K562 (cell line): ENCODE data around the gene C11orf54. TPM values are rescaled to one million over a fixed set of nuclear protein-coding genes. Genes with fewer than 3 reads are reported as not detected.

ENCODE experiments used
- ATAC-seq: fragments of 200-7000 bp; cut with Tn5 transposase; 3 replicates; pipeline ENCODE4 v1.9.1; 2020; ENCODE audit warnings: moderate library complexity
- BruUV-seq: library from RNA; stranded (reverse); fragments of 400-500 nt; replicated peaks from 2 replicates; lab custom pipeline; 2021; lab: Mats Ljungman, UMichigan
- CTCF ChIA-PET: fragments of 300-600 bp; formaldehyde crosslinking; extraction: SDS; loops from one replicate; lab custom pipeline; 2021; ENCODE audit warnings: low intra/inter-chr PET ratio; lab: Yijun Ruan, JAX
- POLR2A ChIA-PET: fragments of 300-600, 350-650 bp; sonication (Branson Sonifier 250); formaldehyde crosslinking; extraction: SDS; loops from one replicate; lab custom pipeline; 2021; ENCODE audit warnings: antibody characterized with exemption, inconsistent platforms; lab: Yijun Ruan, JAX
- DNase-seq, 4 experiments: peaks; one replicate each; pipeline versions ENCODE4 v3.0.0 to v3.0.0-alpha.2; 2011 to 2018; ENCODE audit warnings: low spot score in 3 of 4, mixed read lengths in 3 of 4; ENCODE audit errors: extremely low read depth in 1 of 4
- FAIRE-seq: peaks from 2 replicates; lab custom pipeline; 2011; peaks lifted over from hg19 to GRCh38; lab: Jason Lieb, UNC
- H2AFZ ChIP-seq: 2 replicates; pipeline ENCODE4 v1.6.0; 2011; ENCODE audit warnings: low read depth, low read length, control low read depth, inconsistent platforms
- H3K27ac ChIP-seq: fragments of 200-600 bp; 3 replicates; pipeline ENCODE4 v1.8.0; 2011; ENCODE audit warnings: low read depth, mild to moderate bottlenecking, control low read depth, inconsistent platforms, low read length, moderate library complexity, mixed read lengths; ENCODE audit errors: extremely low read depth
- H3K27me3 ChIP-seq, 2 experiments: fragments of 300-600 bp in 1 of 2; 2 replicates in 1 of 2; 3 replicates in 1 of 2; pipeline versions ENCODE4 v1.6.0 to v1.8.0; 2011; ENCODE audit warnings: inconsistent platforms in 2 of 2, low read length in 2 of 2, mild to moderate bottlenecking in 1 of 2, mixed read lengths in 1 of 2, moderate library complexity in 1 of 2; ENCODE audit not compliant: control insufficient read depth in 2 of 2, insufficient read depth in 2 of 2
- H3K36me3 ChIP-seq: fragments of 300-600 bp; 3 replicates; pipeline ENCODE4 v1.8.0; 2011; ENCODE audit warnings: mild to moderate bottlenecking, low read length, inconsistent platforms; ENCODE audit not compliant: control insufficient read depth, insufficient read depth
- H3K4me1 ChIP-seq, 2 experiments: fragments of 200-600 bp in 1 of 2; replicated peaks in 1 of 2; 2 replicates in 1 of 2; 3 replicates in 1 of 2; pipeline versions ENCODE4 v1.5.1 to v1.8.0; 2011; ENCODE audit warnings: inconsistent platforms in 2 of 2, low read length in 2 of 2, mild to moderate bottlenecking in 1 of 2, mixed read lengths in 1 of 2, moderate library complexity in 1 of 2; ENCODE audit not compliant: control insufficient read depth in 2 of 2, insufficient read depth in 2 of 2
- H3K4me2 ChIP-seq: 2 replicates; pipeline ENCODE4 v1.6.1; 2011; ENCODE audit warnings: low read length, control low read depth, inconsistent platforms, mixed read lengths; ENCODE audit not compliant: insufficient read depth
- H3K4me3 ChIP-seq: fragments of 200-600 bp; sonication (generic), shearing (Covaris generic); 2 replicates; pipeline ENCODE4 v1.5.1; 2016; ENCODE audit warnings: control low read depth, inconsistent platforms
- H3K79me2 ChIP-seq: fragments of 200-600 bp; 3 replicates; pipeline ENCODE4 v1.8.0; 2011; ENCODE audit warnings: low read length, inconsistent platforms; ENCODE audit not compliant: control insufficient read depth, insufficient read depth
- H3K9ac ChIP-seq, 2 experiments: 2 replicates each; pipeline versions ENCODE4 v1.6.0 to v1.6.1; 2011; ENCODE audit warnings: low read depth in 2 of 2, low read length in 2 of 2, control low read depth in 1 of 2, inconsistent platforms in 1 of 2, mild to moderate bottlenecking in 1 of 2, mixed read lengths in 1 of 2; ENCODE audit not compliant: insufficient read depth in 1 of 2
- H3K9me1 ChIP-seq: one replicate; pipeline ENCODE4 v1.6.0; 2011; ENCODE audit warnings: inconsistent platforms, mild to moderate bottlenecking, low read length, moderate library complexity; ENCODE audit not compliant: control insufficient read depth, insufficient read depth
- H3K9me3 ChIP-seq: replicated peaks from 2 replicates; pipeline ENCODE4 v1.5.1; 2011; ENCODE audit warnings: low read depth, low read length, inconsistent platforms; ENCODE audit not compliant: control insufficient read depth, insufficient read depth
- H4K20me1 ChIP-seq: replicated peaks from 2 replicates; pipeline ENCODE4 v1.6.1; 2011; ENCODE audit warnings: low read length, inconsistent platforms, mixed read lengths; ENCODE audit not compliant: control insufficient read depth, insufficient read depth
- CHD7 ChIP-seq: fragments of 200-600 bp; sonication (generic); IDR thresholded peaks from one replicate; pipeline ENCODE4 v1.6.1; 2012; ENCODE audit warnings: mild to moderate bottlenecking, low read depth, low read length, inconsistent platforms
- FOXA1 ChIP-seq: fragments of 450-650 bp; IDR thresholded peaks from 2 replicates; pipeline ENCODE4 v1.6.1; 2016; ENCODE audit warnings: mild to moderate bottlenecking, borderline replicate concordance
- NCOR1 ChIP-seq: fragments of 450-650 bp; IDR thresholded peaks from 2 replicates; pipeline ENCODE4 v1.6.1; 2016; ENCODE audit warnings: mild to moderate bottlenecking, moderate library complexity
- NR2C2 ChIP-seq, 2 experiments: fragments of 200-800 bp in 1 of 2; sonication (Bioruptor generic) in 1 of 2; sonication (generic) in 1 of 2; formaldehyde crosslinking in 1 of 2; IDR thresholded peaks; 2 replicates each; pipeline versions ENCODE4 v1.6.1 to v1.8.0; 2016 to 2022; ENCODE audit warnings: mild to moderate bottlenecking in 1 of 2, missing compliant biosample characterization in 1 of 2, missing genetic modification characterization in 1 of 2, missing genetic modification reagents in 1 of 2
- ZNF121 ChIP-seq: sonication (generic); formaldehyde crosslinking; conservative IDR thresholded peaks from 2 replicates; pipeline ENCODE4 v1.8.0; 2022; ENCODE audit warnings: missing genetic modification reagents
- ZNF551 ChIP-seq: fragments of 250-450 bp; sonication (Bioruptor Pico); IDR thresholded peaks from 2 replicates; pipeline ENCODE4 v1.5.0; 2021; ENCODE audit warnings: mild to moderate bottlenecking, moderate library complexity
- ZNF57 ChIP-seq: fragments of 450-650 bp; formaldehyde crosslinking; IDR thresholded peaks from 2 replicates; pipeline ENCODE4 v1.4.0; 2020; ENCODE audit warnings: mild to moderate bottlenecking, moderate library complexity
- whole genome bisulfite sequencing: fragments of 100-300 bp; shearing (Covaris generic); methylation state at CpG from one replicate; pipeline ENCODE4 v1.1.6; 2016; ENCODE audit warnings: low coverage, mixed read lengths; ENCODE audit not compliant: insufficient coverage; ENCODE audit errors: missing lambda C conversion rate; 5-methylcytosine and 5-hydroxymethylcytosine counted together
- in situ Hi-C: fragments of 300-500 bp; cut with MboI; formaldehyde crosslinking; loops from 4 replicates; pipeline ENCODE4 v1.15.0; 2018; ENCODE audit warnings: inconsistent platforms, mixed read lengths
- intact Hi-C: fragments of 100-400 bp; cut with micrococcal nuclease; formaldehyde crosslinking; loops from 2 replicates; pipeline ENCODE4 v1.14.2; 2022
- polyA plus RNA-seq, 8 experiments: library from polyadenylated mRNA; depleted of rRNA in 4 of 8; stranded (reverse) in 5 of 8; unstranded in 3 of 8; fragments of >200 nt; fragmentation: Nextera tagmentation in 2 of 8; fragmentation: Illumina TruSeq in 1 of 8; extraction: Ambion mirVana in 2 of 8; extraction: Trizol in 1 of 8; gene quantifications; 2 replicates each; pipeline versions ENCODE4 v1.2.1 to v1.2.3, GENCODE V29; 2011 to 2014; ENCODE audit warnings: inconsistent platforms in 1 of 8, missing spikeins in 1 of 8
- total RNA-seq, 7 experiments: library from RNA; depleted of rRNA in 6 of 7; stranded (reverse); fragments of >200 nt in 6 of 7; fragmentation: Illumina TruSeq in 2 of 7; extraction: Trizol in 2 of 7; gene quantifications; 2 replicates each; pipeline versions ENCODE4 v1.2.1 to v1.2.3, GENCODE V29; 2011 to 2021; ENCODE audit warnings: low replicate concordance in 1 of 7

The C11orf54 gene
- total and polyA plus RNA-seq, 9 of the 15 experiments (the other 6 are each of a cell fraction or from before 2014, with no cell fraction given): 13.4 to 33.0 (median 23.1) TPM

- no peaks in the 10 kb centered on the region for H3K27me3 ChIP-seq
- no peak overlapping the region for H3K4me3 ChIP-seq
- no peak overlapping the region for H3K4me2 ChIP-seq
- ChIA-PET CTCF (no interaction called here), POLR2A (interaction anchor here (0.6 to 0.8 kb wide), 2 partner anchors 67 to 961 kb away, joined by 3 to 4 read pairs; partner anchors contain the start of genes C11orf54 and TAF1D)
- no peak for TF ChIP-seq NCOR1
- TF ChIP-seq CHD7: no peak
- TF ChIP-seq NR2C2 (CRISPR knock-in tag; IDR thresholded peaks at IDR 0.05): no peak
- TF ChIP-seq NR2C2 (tag; IDR thresholded peaks at IDR 0.05): no peak
- TF ChIP-seq ZNF551 (CRISPR knock-in tag): no peak
- TF ChIP-seq ZNF121 (CRISPR knock-in tag): peak; percentile 85
- no peak for TF ChIP-seq ZNF57 (CRISPR knock-in tag)
- no peak for TF ChIP-seq FOXA1
- WGBS: 100% methylated on average over 3 of the region's 3 CpGs
- no peaks in the 10 kb centered on the region for H3K9me1 ChIP-seq
- no peak overlapping the region for H3K27ac ChIP-seq
- H3K36me3 ChIP-seq: peaks cover 92% of the 10 kb centered on the region
- BruUV-seq: no TSS peak
- H3K79me2 ChIP-seq: no peaks in the 10 kb centered on the region
- H4K20me1 ChIP-seq: no peaks in the 10 kb centered on the region
- H3K9me3 ChIP-seq: no peaks in the 10 kb centered on the region
- DNase-seq (no peak), ATAC-seq (no peak), FAIRE-seq (no peak)
- no peak overlapping the region for H3K9ac ChIP-seq
- in situ Hi-C loops (no loop called here), intact Hi-C loops (no loop called here)
- H2AFZ ChIP-seq: no peak overlapping the region
- H3K4me1 ChIP-seq: no peaks in the 10 kb centered on the region
Measured at GRCh38 chr11:93807980-93808379, 66.5 kb downstream of the C11orf54 start.
